ENCODE results near the gene NT5C2.
A peak's percentile ranks its signal among the peaks of the same experiment; 100 is the strongest.
"Not testable (repeated sequence)": the region's sequence is repeated elsewhere in the genome, so short reads cannot be mapped to it uniquely, and the experiment has no call there.

The NT5C2 gene

DNA sequence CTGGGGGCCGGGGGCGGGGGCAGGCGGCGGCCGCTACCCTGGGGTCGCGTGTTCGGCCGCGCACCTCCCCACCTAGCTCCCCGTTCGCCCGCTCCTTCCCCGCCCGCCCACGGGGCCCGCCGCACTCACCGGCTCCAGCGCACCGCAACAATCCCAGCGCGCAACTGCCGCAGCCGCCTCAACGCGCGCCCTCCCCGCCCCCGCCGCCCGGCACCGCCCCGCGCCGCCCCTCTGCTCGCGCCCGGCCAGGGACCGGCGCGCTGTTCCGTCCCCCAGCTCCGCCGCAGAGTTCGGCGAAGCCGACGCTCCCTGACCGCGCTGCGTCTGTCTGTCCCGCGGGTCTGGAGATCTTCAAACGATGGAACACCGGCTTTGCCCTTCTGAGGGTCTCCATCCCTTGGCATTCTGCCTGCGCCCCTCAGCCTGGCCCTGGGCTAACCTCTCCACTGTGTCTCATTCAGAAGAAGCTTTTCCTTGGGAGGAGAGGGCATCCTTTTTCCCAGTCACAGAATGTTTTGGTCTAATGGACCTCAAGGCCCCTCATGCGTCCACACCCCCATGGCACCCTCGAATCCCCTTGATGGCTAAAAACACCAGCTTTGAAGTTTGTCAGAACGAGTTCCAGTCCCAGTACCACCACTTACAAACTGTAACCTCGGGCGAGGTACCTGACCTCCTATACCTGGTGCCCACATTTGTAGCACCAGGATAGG, at the start of gene NT5C2:
Gene NT5C2 (minus strand): TSS at position 166 of the 713 bp plus-strand sequence. CDS start 18,314 bp downstream, outside the sequence.
- DNase-seq = peak; percentile 42

DNA sequence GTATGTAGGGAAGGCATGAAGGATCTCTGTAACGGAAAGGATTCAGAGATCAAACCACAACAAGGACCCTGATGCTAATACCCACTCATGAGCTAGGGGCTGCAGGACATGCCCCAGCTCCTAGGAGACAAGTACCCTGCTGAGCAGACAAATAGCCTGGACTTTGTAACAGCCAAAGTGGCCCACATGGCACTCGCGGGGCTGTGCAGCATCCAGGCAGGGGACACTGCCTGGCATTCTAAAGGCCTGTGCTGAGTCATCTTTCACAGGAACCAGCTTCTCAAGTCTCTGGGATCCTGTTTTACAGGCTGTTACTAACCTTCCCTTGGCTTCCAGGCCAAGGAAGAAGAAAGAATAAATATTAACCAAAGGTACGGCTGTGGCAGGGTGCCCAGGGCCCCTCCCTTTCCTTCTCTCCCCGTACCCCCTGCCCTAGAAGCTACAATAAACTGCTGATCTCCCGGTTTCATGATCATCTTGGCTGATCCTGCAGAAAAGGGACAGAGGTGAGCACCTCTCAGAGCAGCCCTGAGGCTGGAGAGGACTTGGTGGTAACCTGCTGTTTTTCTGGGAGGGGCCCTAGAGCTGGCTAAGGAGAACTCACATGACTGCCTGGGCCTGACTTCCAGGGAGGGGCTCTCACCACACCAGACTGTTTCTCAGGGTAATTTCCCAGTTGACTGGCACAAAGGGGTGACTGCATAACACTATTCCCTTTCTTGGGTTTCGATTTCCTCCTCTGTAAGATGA, 48.4 kb upstream of the NT5C2 start:
- no peak for DNase-seq

GRCh38 chr10:103238506-103239252, 45.6 kb upstream of the NT5C2 start:
- DNase-seq = no peak

- DNase-seq = no peak
Observed at GRCh38 chr10:103235775-103236174, 42.7 kb upstream of the NT5C2 start.

DNA sequence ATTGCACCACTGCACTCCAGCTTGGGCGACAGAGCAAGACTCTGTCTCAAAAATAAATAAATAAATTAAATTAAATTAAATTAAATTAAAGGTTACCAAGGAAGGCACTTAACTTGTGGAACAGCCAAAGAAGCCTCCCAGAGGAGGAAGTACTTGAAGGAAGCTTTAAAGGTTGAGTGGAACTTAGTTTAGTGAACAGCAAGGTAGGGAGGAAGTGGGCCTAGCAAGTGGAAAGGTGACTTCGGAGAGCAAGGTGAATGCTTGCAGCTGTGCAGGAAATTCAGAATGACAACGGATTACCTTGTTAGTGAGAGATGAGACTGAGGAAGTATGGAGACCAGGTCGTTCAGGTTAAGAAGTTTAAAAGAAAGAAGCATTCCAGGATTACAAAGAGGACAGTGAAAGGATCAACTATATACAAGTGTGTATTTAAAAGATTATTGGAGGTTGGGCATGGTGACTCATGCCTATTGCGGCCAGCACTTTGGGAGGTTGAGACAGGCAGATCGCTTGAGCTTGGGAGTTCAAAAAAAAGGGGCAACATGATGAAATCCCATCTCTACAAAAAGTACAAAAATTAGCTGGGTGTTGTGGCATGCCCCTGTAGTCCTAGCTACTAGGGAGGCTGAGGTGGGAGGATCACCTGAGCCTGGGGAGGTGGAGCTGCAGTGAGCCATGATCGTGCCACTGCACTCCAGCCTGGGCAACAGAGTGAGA, 39.9 kb upstream of the NT5C2 start:
- no peak for DNase-seq

GRCh38 chr10:103232131-103232673, 39.1 kb upstream of the NT5C2 start:
- DNase-seq = no peak

DNA sequence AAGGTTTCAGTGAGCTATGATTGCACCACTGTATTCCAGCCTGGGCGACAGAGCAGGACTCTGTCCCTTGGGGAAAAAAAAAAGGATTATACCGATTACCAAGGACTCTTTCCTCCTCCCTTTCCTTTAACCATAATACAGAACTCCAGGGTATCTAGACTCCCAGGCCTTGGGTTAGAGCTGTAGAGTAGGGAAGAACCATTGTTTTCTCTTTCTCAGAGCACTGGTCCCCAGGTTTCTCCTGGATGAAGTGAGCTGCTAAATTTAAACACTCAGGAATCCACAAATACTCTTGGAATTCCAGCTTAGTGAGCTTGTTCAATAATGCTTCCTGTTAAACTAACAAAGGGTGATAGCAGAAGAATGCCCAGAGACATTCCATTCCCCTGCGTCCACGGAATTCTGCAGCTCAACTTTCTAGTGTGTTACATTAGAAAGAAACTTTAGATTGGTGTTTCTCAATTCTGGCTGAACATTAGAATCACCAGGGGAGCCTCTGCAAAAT, 38.0 kb upstream of the NT5C2 start:
- no peak for DNase-seq

- DNase-seq = no peak
Observed at GRCh38 chr10:103227416-103227815, 34.3 kb upstream of the NT5C2 start.

DNA sequence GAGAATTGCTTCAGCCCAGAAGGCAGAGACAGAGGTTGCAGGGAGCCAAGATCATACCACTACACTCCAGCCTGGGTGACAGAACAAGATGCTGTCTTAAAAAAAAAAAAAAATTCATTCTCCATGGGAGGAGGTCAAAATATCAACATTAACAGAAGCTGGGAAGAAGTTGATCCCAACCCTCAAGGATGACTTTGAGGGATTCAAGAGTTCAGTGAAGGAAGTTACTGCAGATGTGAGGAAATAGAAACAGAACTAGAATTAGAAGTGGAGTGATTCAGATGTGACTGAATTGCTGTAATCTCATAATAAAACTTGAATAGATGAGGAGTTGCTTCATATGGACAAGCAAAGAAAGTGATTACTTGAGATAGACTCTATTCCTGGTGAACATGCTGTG, 32.9 kb upstream of the NT5C2 start:
- no peak for DNase-seq

DNA sequence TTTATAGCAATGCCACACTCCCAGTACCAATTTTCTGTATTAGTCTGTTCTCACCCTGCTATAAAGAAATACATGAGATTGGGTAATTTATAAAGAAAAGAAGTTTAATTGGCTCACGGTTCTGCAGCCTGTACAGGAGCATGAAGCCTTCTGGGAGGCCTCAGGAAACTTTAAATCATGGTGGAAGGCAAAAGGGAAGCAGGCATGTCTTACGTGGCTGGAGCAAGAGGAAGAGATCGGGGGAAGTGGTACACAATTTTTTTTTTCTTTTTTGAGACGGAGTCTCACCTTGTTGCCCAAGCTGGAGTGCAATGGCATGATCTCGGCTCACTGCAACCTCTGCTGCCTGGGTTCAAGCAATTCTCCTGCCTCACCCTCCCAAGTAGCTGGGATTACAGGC, 31.6 kb upstream of the NT5C2 start:
- not testable (repeated sequence) for DNase-seq

DNA sequence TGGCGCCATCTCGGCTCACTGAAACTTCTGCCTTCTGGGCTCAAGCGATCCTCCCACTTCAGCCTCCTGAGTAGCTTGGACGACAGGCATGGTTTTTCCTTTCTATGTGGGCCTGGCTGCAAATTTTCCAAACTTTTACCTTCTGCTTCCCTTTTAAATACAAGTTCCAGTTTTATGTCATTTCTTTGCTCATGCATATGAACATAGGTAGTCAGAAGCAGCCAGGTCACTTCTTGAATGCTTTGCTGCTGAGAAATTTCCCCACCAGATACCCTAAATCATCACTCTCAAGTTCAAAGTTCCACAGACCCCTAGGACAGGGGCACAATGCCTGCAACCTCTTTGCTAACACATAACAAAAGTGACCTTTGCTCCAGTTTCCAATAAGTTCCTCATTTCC, 31.1 kb upstream of the NT5C2 start:
- DNase-seq = no peak

DNA sequence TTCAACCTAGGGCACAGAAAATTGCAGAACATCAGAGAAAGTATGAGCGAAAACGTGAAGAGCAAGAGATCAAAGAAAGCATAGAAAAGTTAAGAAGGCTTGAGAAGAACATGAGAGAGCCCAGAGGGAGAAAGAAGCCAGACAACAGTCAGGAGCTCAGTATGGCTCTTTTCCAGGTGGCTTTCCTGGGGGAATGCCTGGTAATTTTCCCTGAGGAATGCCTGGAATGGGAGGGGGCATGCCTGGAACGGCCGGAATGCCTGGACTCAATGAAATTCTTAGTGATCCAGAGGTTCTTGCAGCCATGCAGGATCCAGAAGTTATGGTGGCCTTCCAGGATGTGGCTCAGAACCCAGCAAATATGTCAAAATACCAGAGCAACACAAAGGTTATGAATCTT, 23.3 kb upstream of the NT5C2 start:
- not testable (repeated sequence) for DNase-seq

DNA sequence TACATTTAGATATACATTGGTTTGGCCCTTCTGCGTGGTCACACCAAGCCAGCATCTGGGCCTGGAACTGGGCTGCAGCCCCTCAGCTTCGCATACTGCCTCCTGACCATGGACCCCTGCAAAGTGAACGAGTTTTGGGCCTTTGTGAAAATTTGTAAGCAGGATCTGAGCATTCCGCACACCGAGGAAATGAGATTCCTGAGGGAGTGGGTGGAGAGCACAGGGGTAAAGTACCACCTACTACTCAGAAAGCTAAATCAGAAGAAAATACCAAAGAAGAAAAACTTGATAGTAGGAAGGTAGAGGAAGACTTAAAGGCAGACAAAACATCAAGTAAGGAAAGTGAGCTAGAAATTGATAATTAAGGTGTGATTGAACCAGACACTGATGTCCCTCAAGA, 22.5 kb upstream of the NT5C2 start:
- DNase-seq = no peak

GRCh38 chr10:103210262-103210661, 17.2 kb upstream of the NT5C2 start:
- DNase-seq = not testable (repeated sequence)

DNA sequence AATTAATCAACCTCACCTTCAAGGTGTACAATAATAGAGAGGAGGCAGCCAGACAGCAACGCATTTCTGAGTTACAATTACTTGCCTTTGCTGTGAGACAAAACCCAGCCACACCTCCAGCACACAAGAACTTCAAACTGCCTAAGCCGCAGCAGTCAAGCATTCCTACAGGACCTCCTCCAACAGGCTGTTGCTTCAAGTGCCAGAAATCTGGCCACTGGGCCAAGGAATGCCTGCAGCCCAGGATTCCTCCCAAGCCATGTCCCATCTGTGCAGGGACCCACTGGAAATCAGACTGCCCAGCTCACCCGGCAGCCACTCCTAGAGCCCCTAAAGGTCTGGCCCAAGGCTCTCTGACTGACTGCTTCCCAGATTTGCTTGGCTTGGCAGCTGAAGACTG, 14.6 kb upstream of the NT5C2 start:
- DNase-seq = not testable (repeated sequence)

- no peak for DNase-seq
Observed at GRCh38 chr10:103207141-103207540, 14.1 kb upstream of the NT5C2 start.

GRCh38 chr10:103206715-103207114, 13.6 kb upstream of the NT5C2 start:
- DNase-seq = not testable (repeated sequence)

GRCh38 chr10:103205401-103205800, 12.3 kb upstream of the NT5C2 start:
- not testable (repeated sequence) for DNase-seq

GRCh38 chr10:103204353-103205255, 11.5 kb upstream of the NT5C2 start:
- DNase-seq = no peak

GRCh38 chr10:103203466-103203865, 10.4 kb upstream of the NT5C2 start:
- no peak for DNase-seq

GRCh38 chr10:103202319-103202718, 9.2 kb upstream of the NT5C2 start:
- DNase-seq = no peak

Measured in NCI-H1105 treated with DMSO at 0.1 percent for 48 hours (cell line).